Adrenal gland (tissue), 12 donors: ENCODE measurements around the gene TRAPPC12. TPM values are rescaled to one million over a fixed set of nuclear protein-coding genes. Genes with fewer than 3 reads are reported as not detected.

Experiments used
- DNase-seq, 7 donors: peaks; one replicate each; pipeline ENCODE4 v3.0.0-alpha.2; 2019 to 2020
- H3K27ac ChIP-seq, 5 donors: fragments of 200-600 bp; sonication (generic) in 4 of 5; 1 replicate in 3 of 5; 2 replicates in 2 of 5; pipeline versions ENCODE4 v1.5.1 to v1.8.0; 2016 to 2020; ENCODE audit warnings: mild to moderate bottlenecking in 1 of 5
- H3K27me3 ChIP-seq: fragments of 200-600 bp; 2 replicates; pipeline ENCODE4 v1.8.0; 2021
- H3K36me3 ChIP-seq, 2 donors: fragments of 200-600 bp; replicated peaks in 1 of 2; 1 replicate in 1 of 2; 2 replicates in 1 of 2; pipeline versions ENCODE4 v1.5.1 to v1.8.0; 2018 to 2022
- H3K4me1 ChIP-seq, 2 donors: fragments of 200-600 bp; replicated peaks in 1 of 2; 1 replicate in 1 of 2; 2 replicates in 1 of 2; pipeline versions ENCODE4 v1.5.1 to v1.8.0; 2018 to 2021
- H3K4me3 ChIP-seq, 4 donors: fragments of 200-600 bp; sonication (generic) in 3 of 4; one replicate each; pipeline ENCODE4 v1.5.1; 2016 to 2018
- H3K9me3 ChIP-seq, 3 donors: fragments of 200-600 bp; sonication (generic) in 1 of 3; replicated peaks in 1 of 3; 1 replicate in 2 of 3; 2 replicates in 1 of 3; pipeline versions ENCODE4 v1.5.1 to v1.8.0; 2016 to 2021
- CTCF ChIP-seq, 6 experiments: fragments of 450-650 bp in 4 of 6; fragments of 200-600 bp in 2 of 6; sonication (generic) in 1 of 6; IDR thresholded peaks; 1 replicate in 5 of 6; 2 replicates in 1 of 6; pipeline versions ENCODE4 v1.5.1 to v1.8.0; 2016 to 2021; ENCODE audit warnings: antibody characterized with exemption in 6 of 6, mild to moderate bottlenecking in 2 of 6, moderate library complexity in 1 of 6
- POLR2A ChIP-seq, 2 donors: fragments of 450-650 bp; IDR thresholded peaks; one replicate each; pipeline ENCODE4 v1.6.1; 2017; ENCODE audit warnings: antibody characterized with exemption in 2 of 2, mild to moderate bottlenecking in 2 of 2, moderate library complexity in 1 of 2
- WGBS, 4 donors: extraction: QIAGEN DNeasy Blood & Tissue Kit in 2 of 4; methylation state at CpG; one replicate each; pipeline versions ENCODE4 v1.1.5 to v1.1.7; 2013 to 2017; 5-methylcytosine and 5-hydroxymethylcytosine counted together
- intact Hi-C, 2 donors: fragments of 100-400 bp; cut with DNase I; formaldehyde crosslinking; loops; one replicate each; pipeline versions ENCODE4 v1.14.1 to v1.15.0; 2022 to 2023
- polyA plus RNA-seq, 3 donors: library from polyadenylated mRNA; stranded (reverse); fragments of 200-250 nt in 2 of 3; fragments of 350-450 nt in 1 of 3; fragmentation: Illumina TruSeq in 1 of 3; extraction: RNeasy Lipid Tissue Mini Kit (QIAGEN cat#74804) in 1 of 3; gene quantifications; one replicate each; pipeline ENCODE4 v1.2.3, GENCODE V29; 2013 to 2014
- total RNA-seq, 9 donors: library from RNA; depleted of rRNA in 4 of 9; stranded (reverse); fragments of >200 nt in 4 of 9; fragments of 120-200 nt in 1 of 9; fragmentation: NEBNext Ultra II Directional in 1 of 9; extraction: Animal tissue kit (Norgen Biotek cat#: 25700) in 1 of 9; gene quantifications; one replicate each; pipeline versions ENCODE4 v1.1.0 to v1.2.4, GENCODE V29; 2013 to 2023
- donor health status: healthy with polysubstance abuse.
- donor health status: Bipolar disorder and iron deficiency.
- donor health status: DM: yes; HTN: yes; CAD: no.
- donor health status: DM: no; HTN: no; CAD: no.
- donor health status: DM: no; HTN: no; CAD: no.
- donor health status: DM: yes; HTN: yes; CAD: no.

TRAPPC12 gene
- total and polyA plus RNA-seq, 12 donors = 58.3 to 334 (median 99.5) TPM

GRCh38 chr2:3423492-3424170 lies 44.1 kb downstream of the TRAPPC12 start:
- Histone ChIP-seq H3K4me3 (no peak overlapping the region), H3K4me1 (no peaks in the 10 kb centered on the region), H3K9me3 (no peaks in the 10 kb centered on the region), H3K27me3 (no peaks in the 10 kb centered on the region), H3K36me3 (peaks cover 0 to 46% of the 10 kb centered on the region in 2 donors), H3K27ac (no peak overlapping the region)
- intact Hi-C loops = no loop called here
- peak; percentile 78 to 100 (median 92) for TF ChIP-seq CTCF (IDR thresholded peaks at IDR 0.05)
- no peak for TF ChIP-seq POLR2A (IDR thresholded peaks at IDR 0.05)
- 64 to 66% (median 65%) methylated on average over 19 of the region's 19 CpGs for WGBS, 4 donors
- DNase-seq = peak; percentile 54 to 90 (median 74)

- 86 to 95% (median 92%) methylated on average over 9 of the region's 9 CpGs for WGBS, 4 donors
- no peak overlapping the region for H3K27ac ChIP-seq
- intact Hi-C loops = no loop called here
- H3K9me3 ChIP-seq = no peaks in the 10 kb centered on the region
- peaks cover 0 to 46% of the 10 kb centered on the region in 2 donors for H3K36me3 ChIP-seq
- no peak for TF ChIP-seq POLR2A (IDR thresholded peaks at IDR 0.05)
- peak in 1 of 6 experiments; percentile 12 for TF ChIP-seq CTCF (IDR thresholded peaks at IDR 0.05)
- H3K4me3 ChIP-seq = no peak overlapping the region
- no peak for DNase-seq
- H3K27me3 ChIP-seq = no peaks in the 10 kb centered on the region
- H3K4me1 ChIP-seq = no peaks in the 10 kb centered on the region
Observed at GRCh38 chr2:3424171-3424795, 44.8 kb downstream of the TRAPPC12 start.

GRCh38 chr2:3426615-3427014 lies 47.1 kb downstream of the TRAPPC12 start:
- no peak for DNase-seq
- Histone ChIP-seq H3K4me1 (no peaks in the 10 kb centered on the region), H3K36me3 (peaks cover 0 to 48% of the 10 kb centered on the region in 2 donors), H3K27ac (no peak overlapping the region), H3K27me3 (no peaks in the 10 kb centered on the region), H3K4me3 (no peak overlapping the region), H3K9me3 (no peaks in the 10 kb centered on the region)
- intact Hi-C loops = no loop called here
- TF ChIP-seq POLR2A (IDR thresholded peaks at IDR 0.05) (no peak), CTCF (IDR thresholded peaks at IDR 0.05) (no peak)
- WGBS, 4 donors = 93 to 98% (median 97%) methylated on average over 14 of the region's 14 CpGs

GRCh38 chr2:3427272-3427671 lies 47.8 kb downstream of the TRAPPC12 start:
- DNase-seq = no peak
- intact Hi-C loops = no loop called here
- TF ChIP-seq POLR2A (IDR thresholded peaks at IDR 0.05) (no peak), CTCF (IDR thresholded peaks at IDR 0.05) (no peak)
- 83 to 94% (median 90%) methylated on average over 6 of the region's 6 CpGs for WGBS, 4 donors
- Histone ChIP-seq H3K27me3 (no peaks in the 10 kb centered on the region), H3K9me3 (no peaks in the 10 kb centered on the region), H3K4me3 (no peak overlapping the region), H3K27ac (no peak overlapping the region), H3K36me3 (peaks cover 0 to 47% of the 10 kb centered on the region in 2 donors), H3K4me1 (no peaks in the 10 kb centered on the region)
